Cardiac muscle cell (in vitro differentiated cells and primary cell): ENCODE measurements around the gene RAI14. TPM values are rescaled to one million over a fixed set of nuclear protein-coding genes. Genes with fewer than 3 reads are reported as not detected.

Source experiments
- DNase-seq, 2 donors: peaks; one replicate each; pipeline versions ENCODE4 v3.0.0 to v3.0.0-alpha.2; 2010 to 2017; ENCODE audit warnings: low read depth in 1 of 2, low spot score in 1 of 2
- H3K27ac ChIP-seq: fragments of 200-600 bp; sonication (generic); 2 replicates; pipeline ENCODE4 v1.5.1; 2016
- H3K27me3 ChIP-seq: fragments of 200-600 bp; sonication (generic); 2 replicates; pipeline ENCODE4 v1.6.0; 2016; ENCODE audit warnings: control low read depth
- H3K36me3 ChIP-seq: fragments of 200-600 bp; sonication (generic); 2 replicates; pipeline ENCODE4 v1.5.1; 2016; ENCODE audit warnings: control low read depth
- H3K4me1 ChIP-seq: fragments of 200-600 bp; sonication (generic); 2 replicates; pipeline ENCODE4 v1.8.1; 2017; ENCODE audit warnings: low read depth, mild to moderate bottlenecking, mixed run types
- H3K4me3 ChIP-seq: fragments of 200-600 bp; sonication (generic); 2 replicates; pipeline ENCODE4 v1.5.1; 2016; ENCODE audit warnings: mild to moderate bottlenecking
- H3K9me3 ChIP-seq: fragments of 200-600 bp; sonication (generic); 2 replicates; pipeline ENCODE4 v1.5.1; 2017; ENCODE audit warnings: low read depth, mild to moderate bottlenecking, control low read depth
- CTCF ChIP-seq: IDR thresholded peaks from 2 replicates; pipeline ENCODE4 v1.5.1; 2012; ENCODE audit warnings: low read depth, mild to moderate bottlenecking, low read length
- polyA plus RNA-seq: library from polyadenylated mRNA; unstranded; fragments of >200 nt; fragmentation: Nextera tagmentation; extraction: Ambion mirVana; gene quantifications from 2 replicates; pipeline ENCODE4 v1.2.1, GENCODE V29; 2016
- total RNA-seq: library from RNA; depleted of rRNA; stranded (reverse); fragments of >200 nt; gene quantifications from 2 replicates; pipeline ENCODE4 v1.2.3, GENCODE V29; 2016

Gene RAI14
- total RNA-seq (11.6 and 12.8 TPM in 2 replicates), polyA plus RNA-seq (9.6 and 13.4 TPM in 2 replicates)

DNA sequence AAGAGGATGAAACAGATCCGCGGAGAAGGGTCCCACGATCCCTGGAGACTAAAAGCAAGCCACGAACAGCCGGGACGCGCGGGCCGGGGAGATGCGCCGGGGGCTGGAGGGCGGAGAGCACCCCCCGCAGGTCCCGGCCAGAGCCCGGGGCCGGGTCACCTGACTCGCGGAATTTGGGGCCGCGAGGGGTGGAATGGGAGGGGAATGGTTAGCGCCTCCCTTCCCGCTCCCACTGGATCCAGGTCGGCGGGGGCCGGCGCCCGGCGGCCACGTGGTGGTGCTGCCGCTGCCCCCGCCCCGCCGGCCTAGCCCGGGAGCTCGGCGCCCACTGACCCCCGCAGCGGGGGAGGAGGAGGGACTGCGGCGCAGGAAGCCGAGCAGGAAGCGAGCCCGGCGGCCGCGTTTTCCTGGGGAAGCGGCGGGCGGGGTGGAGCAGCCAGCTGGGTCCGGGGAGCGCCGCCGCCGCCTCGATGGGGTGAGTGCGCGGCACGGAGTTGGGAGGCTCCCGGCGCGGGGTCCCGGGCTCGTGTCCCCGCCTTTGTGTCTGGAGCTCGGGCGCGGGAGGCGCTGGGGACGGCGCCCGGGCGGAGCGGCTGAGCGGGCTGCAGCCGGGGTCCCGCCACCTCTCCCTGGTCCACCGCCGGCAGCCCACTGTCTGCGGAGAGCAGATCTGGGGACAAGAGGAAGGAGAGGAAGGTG is at the start of gene RAI14:
RAI14 (plus strand) TSS at position 328 of the 699 bp plus-strand sequence. CDS start 30,592 bp downstream, outside the sequence.
- Histone ChIP-seq H3K4me3 (peak within 1 kb of the TSS; percentile 77), H3K36me3 (no peaks in the 10 kb centered on the region), H3K9me3 (no peaks in the 10 kb centered on the region), H3K4me1 (peaks cover 4% of the 10 kb centered on the region), H3K27me3 (no peaks in the 10 kb centered on the region), H3K27ac (peak within 1 kb of the TSS; percentile 81)
- no peak for TF ChIP-seq CTCF
- peak; percentile 86 to 93 for DNase-seq

GRCh38 chr5:34608368-34608767 is 47.8 kb upstream of the RAI14 start:
- Histone ChIP-seq H3K4me3 (no peak overlapping the region), H3K9me3 (no peaks in the 10 kb centered on the region), H3K36me3 (no peaks in the 10 kb centered on the region), H3K27ac (no peak overlapping the region), H3K4me1 (no peaks in the 10 kb centered on the region), H3K27me3 (no peaks in the 10 kb centered on the region)
- no peak for DNase-seq
- TF ChIP-seq CTCF: no peak

GRCh38 chr5:34608859-34609648 is 47.1 kb upstream of the RAI14 start:
- Histone ChIP-seq H3K27ac (no peak overlapping the region), H3K36me3 (no peaks in the 10 kb centered on the region), H3K27me3 (no peaks in the 10 kb centered on the region), H3K4me1 (no peaks in the 10 kb centered on the region), H3K9me3 (no peaks in the 10 kb centered on the region), H3K4me3 (no peak overlapping the region)
- no peak for TF ChIP-seq CTCF
- peak in 1 of 2 donors; percentile 93 for DNase-seq

DNA sequence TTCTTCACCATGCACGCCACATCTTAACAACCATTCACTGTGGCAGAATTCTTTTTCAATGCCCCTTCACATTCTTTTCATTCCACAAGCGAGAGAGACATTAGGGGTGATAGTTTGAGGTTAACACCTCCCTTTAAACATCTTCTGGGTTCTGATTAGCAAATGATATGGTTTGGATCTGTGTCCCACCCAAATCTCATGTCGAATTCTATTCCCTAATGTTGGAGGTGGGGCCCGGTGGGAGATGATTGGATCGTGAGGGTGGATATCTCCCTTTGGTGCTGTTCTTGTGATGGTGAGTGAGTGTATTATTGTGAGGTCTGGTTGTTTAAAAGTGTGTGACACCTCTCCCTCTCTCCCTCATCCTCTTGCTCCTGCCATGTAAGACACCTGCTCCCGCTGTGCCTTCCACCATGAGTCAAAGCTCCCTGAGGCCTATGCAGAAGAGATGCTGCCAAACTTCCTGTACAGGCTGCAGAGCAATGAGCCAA is 46.1 kb upstream of the RAI14 start:
- Histone ChIP-seq H3K36me3 (no peaks in the 10 kb centered on the region), H3K4me3 (no peak overlapping the region), H3K4me1 (no peaks in the 10 kb centered on the region), H3K27ac (no peak overlapping the region), H3K27me3 (no peaks in the 10 kb centered on the region), H3K9me3 (no peaks in the 10 kb centered on the region)
- TF ChIP-seq CTCF: no peak
- DNase-seq: peak in 1 of 2 donors; percentile 15

GRCh38 chr5:34610546-34610945 is 45.6 kb upstream of the RAI14 start:
- TF ChIP-seq CTCF: no peak
- Histone ChIP-seq H3K27ac (no peak overlapping the region), H3K36me3 (no peaks in the 10 kb centered on the region), H3K9me3 (no peaks in the 10 kb centered on the region), H3K27me3 (no peaks in the 10 kb centered on the region), H3K4me1 (no peaks in the 10 kb centered on the region), H3K4me3 (no peak overlapping the region)
- DNase-seq: no peak
